ENCODE measurements around the gene COPS7A. TPM values are rescaled to one million over a fixed set of nuclear protein-coding genes. Genes with fewer than 3 reads are reported as not detected.
A peak's percentile ranks its signal among the peaks of the same experiment; 100 is the strongest.

Gene COPS7A
- total and polyA plus RNA-seq, 8 donors = 14.2 to 39.6 (median 27.0) TPM

DNA sequence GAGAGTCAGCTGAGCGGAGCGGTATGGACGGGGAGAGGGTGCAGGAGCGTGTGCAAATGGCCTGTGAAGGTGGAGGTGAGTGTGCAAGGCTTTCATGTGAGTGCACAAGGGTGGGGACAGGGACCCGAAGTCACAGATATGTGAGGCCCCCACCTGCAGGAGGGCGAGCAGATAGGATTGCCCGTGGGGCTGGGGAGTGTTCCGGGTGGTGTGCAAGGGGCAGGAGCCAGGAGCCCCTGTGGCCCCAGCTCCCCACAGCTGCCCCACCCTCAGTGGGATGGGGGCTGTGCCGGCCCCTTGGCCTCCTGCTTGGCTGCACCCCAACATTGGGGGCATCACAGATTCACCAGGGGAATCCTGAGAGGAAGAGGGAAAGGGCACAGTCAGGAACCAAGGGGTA is 29.1 kb upstream of the COPS7A start:
- no peak for ATAC-seq
- no peak for FAIRE-seq
- TF ChIP-seq, protein P1, sequence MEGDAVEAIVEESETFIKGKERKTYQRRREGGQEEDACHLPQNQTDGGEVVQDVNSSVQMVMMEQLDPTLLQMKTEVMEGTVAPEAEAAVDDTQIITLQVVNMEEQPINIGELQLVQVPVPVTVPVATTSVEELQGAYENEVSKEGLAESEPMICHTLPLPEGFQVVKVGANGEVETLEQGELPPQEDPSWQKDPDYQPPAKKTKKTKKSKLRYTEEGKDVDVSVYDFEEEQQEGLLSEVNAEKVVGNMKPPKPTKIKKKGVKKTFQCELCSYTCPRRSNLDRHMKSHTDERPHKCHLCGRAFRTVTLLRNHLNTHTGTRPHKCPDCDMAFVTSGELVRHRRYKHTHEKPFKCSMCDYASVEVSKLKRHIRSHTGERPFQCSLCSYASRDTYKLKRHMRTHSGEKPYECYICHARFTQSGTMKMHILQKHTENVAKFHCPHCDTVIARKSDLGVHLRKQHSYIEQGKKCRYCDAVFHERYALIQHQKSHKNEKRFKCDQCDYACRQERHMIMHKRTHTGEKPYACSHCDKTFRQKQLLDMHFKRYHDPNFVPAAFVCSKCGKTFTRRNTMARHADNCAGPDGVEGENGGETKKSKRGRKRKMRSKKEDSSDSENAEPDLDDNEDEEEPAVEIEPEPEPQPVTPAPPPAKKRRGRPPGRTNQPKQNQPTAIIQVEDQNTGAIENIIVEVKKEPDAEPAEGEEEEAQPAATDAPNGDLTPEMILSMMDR (IDR thresholded peaks at IDR 0.05) = no peak
- Histone ChIP-seq H3K4me1 (peaks cover 0 to 8% (median 0%) of the 10 kb centered on the region in 3 donors), H3K27me3 (peaks cover 0 to 2% (median 0%) of the 10 kb centered on the region in 4 donors), H3K27ac (no peak overlapping the region), H3K4me3 (no peak overlapping the region), H3K36me3 (no peaks in the 10 kb centered on the region), H3K9me3 (no peaks in the 10 kb centered on the region)
- intact Hi-C loops (cut with DNase I) = no loop called here
- 53 to 70% methylated on average over 9 of the region's 9 CpGs for WGBS, 2 donors
- peak in 1 of 6 donors; percentile 35 for DNase-seq

DNA sequence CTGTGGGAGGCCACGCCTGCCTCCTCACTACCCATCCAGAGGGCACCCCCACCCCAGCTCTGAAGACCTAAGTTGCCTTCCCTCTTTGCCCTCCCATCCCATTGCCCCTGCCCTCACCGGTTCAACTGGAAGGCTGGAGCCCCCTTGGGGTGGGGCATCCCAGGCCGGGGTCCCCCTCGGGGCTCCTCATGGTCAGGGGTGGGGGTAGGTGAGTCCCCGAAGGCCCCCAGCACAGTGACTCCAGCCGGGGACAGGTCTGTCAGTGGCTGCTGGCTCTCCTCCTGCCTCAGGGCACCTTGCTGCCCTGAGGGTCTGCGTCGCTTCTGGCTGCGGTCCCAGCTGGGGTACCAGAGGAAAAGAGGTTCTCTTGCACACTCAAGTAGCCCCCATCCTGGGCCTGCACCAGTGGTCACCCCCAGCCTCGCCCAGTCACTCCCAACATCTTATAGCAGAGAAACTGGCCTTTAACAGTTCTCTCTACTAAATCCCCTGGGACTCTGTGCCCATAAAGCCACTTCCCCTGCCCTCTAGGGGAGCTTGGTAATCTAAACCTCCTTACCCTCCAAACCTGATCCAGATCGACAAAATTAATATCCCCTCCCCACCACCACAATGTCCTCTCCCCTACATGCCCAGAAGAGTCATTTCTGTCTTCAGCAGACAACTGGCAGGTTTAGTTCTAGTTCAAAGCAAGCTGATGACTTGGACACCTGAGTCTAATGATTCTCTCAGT is 28.4 kb upstream of the COPS7A start:
- H3K27ac ChIP-seq = no peak overlapping the region
- H3K27me3 ChIP-seq = peaks cover 0 to 8% (median 2%) of the 10 kb centered on the region in 4 donors
- H3K9me3 ChIP-seq = no peaks in the 10 kb centered on the region
- FAIRE-seq = no peak
- intact Hi-C loops (cut with DNase I) = no loop called here
- TF ChIP-seq, protein P1 (IDR thresholded peaks at IDR 0.05) = no peak
- H3K4me3 ChIP-seq = no peak overlapping the region
- ATAC-seq = no peak
- peaks cover 0 to 2% (median 0%) of the 10 kb centered on the region in 3 donors for H3K4me1 ChIP-seq
- DNase-seq = peak in 1 of 6 donors; percentile 49
- H3K36me3 ChIP-seq = no peaks in the 10 kb centered on the region
- WGBS, 2 donors = 45 to 55% methylated on average over 10 to 11 of the region's 11 CpGs

- H3K4me1 ChIP-seq = no peaks in the 10 kb centered on the region
- 45 to 62% methylated on average over 17 of the region's 17 CpGs for WGBS, 2 donors
- no peak overlapping the region for H3K4me3 ChIP-seq
- ATAC-seq (no peak), FAIRE-seq (no peak), DNase-seq (peak in 1 of 6 donors; percentile 47)
- no peaks in the 10 kb centered on the region for H3K36me3 ChIP-seq
- H3K27me3 ChIP-seq = peaks cover 0 to 15% (median 6%) of the 10 kb centered on the region in 4 donors
- H3K27ac ChIP-seq = no peak overlapping the region
- TF ChIP-seq, protein P1 (IDR thresholded peaks at IDR 0.05) = no peak
- no peaks in the 10 kb centered on the region for H3K9me3 ChIP-seq
- intact Hi-C loops (cut with DNase I) = no loop called here
These were observed 26.9 kb upstream of the COPS7A start for GRCh38 chr12:6696690-6697583.

- H3K9me3 ChIP-seq = no peaks in the 10 kb centered on the region
- no peaks in the 10 kb centered on the region for H3K36me3 ChIP-seq
- peak in 1 of 6 donors; percentile 43 for DNase-seq
- TF ChIP-seq, protein P1 (IDR thresholded peaks at IDR 0.05) = peak in 1 of 4 donors; percentile 11
- ATAC-seq = peak; percentile 53 to 73 (median 61)
- no peak for FAIRE-seq
- peaks cover 0 to 21% (median 6%) of the 10 kb centered on the region in 4 donors for H3K27me3 ChIP-seq
- WGBS, 2 donors = 49 to 65% methylated on average over 16 to 17 of the region's 17 CpGs
- H3K27ac ChIP-seq = no peak overlapping the region
- no peak overlapping the region for H3K4me3 ChIP-seq
- no peaks in the 10 kb centered on the region for H3K4me1 ChIP-seq
- intact Hi-C loops (cut with DNase I) = no loop called here
These were observed 26.1 kb upstream of the COPS7A start for GRCh38 chr12:6697584-6698351.
